H1 (cell line): ENCODE results near the gene PALM2AKAP2.

Experiments
- CBX8 ChIP-seq: fragments of 300-800, 300-1000 bp; sonication (generic); IDR thresholded peaks from 2 replicates; pipeline ENCODE4 v1.7.1; 2016; ENCODE audit warnings: low read depth, low read length, borderline replicate concordance
- EZH2 ChIP-seq: fragments of 200-600 bp; sonication (generic); IDR thresholded peaks from 2 replicates; pipeline ENCODE4 v1.7.1; 2012; ENCODE audit warnings: low read depth, mild to moderate bottlenecking, moderate library complexity, low read length, inconsistent platforms; ENCODE audit not compliant: severe bottlenecking
- HDAC6 ChIP-seq: IDR thresholded peaks from one replicate; pipeline ENCODE4 v1.7.1; 2012; ENCODE audit warnings: low read depth, mild to moderate bottlenecking, inconsistent platforms, low read length, moderate library complexity
- KDM5A ChIP-seq: fragments of 200-600 bp; IDR thresholded peaks from 2 replicates; pipeline ENCODE4 v1.7.1; 2012; ENCODE audit warnings: mild to moderate bottlenecking, low read length, inconsistent platforms, mixed read lengths
- POLR2AphosphoS5 ChIP-seq: IDR thresholded peaks from 2 replicates; pipeline ENCODE4 v1.6.1; 2011; ENCODE audit warnings: low read depth, low read length
- TAF1 ChIP-seq: IDR thresholded peaks from 2 replicates; pipeline ENCODE4 v1.6.1; 2011; ENCODE audit warnings: mild to moderate bottlenecking, low read depth, low read length
- TF ChIP-seq, protein P1 (sequence below), 3 experiments: IDR thresholded peaks; 1 replicate in 2 of 3; 2 replicates in 1 of 3; pipeline versions ENCODE4 v1.5.1 to v1.6.1; 2011; ENCODE audit warnings: low read length in 3 of 3, mild to moderate bottlenecking in 3 of 3, inconsistent platforms in 2 of 3, low read depth in 1 of 3, moderate library complexity in 1 of 3; ENCODE audit not compliant: insufficient read depth in 1 of 3; ENCODE audit errors: control extremely low read depth in 1 of 3

DNA sequence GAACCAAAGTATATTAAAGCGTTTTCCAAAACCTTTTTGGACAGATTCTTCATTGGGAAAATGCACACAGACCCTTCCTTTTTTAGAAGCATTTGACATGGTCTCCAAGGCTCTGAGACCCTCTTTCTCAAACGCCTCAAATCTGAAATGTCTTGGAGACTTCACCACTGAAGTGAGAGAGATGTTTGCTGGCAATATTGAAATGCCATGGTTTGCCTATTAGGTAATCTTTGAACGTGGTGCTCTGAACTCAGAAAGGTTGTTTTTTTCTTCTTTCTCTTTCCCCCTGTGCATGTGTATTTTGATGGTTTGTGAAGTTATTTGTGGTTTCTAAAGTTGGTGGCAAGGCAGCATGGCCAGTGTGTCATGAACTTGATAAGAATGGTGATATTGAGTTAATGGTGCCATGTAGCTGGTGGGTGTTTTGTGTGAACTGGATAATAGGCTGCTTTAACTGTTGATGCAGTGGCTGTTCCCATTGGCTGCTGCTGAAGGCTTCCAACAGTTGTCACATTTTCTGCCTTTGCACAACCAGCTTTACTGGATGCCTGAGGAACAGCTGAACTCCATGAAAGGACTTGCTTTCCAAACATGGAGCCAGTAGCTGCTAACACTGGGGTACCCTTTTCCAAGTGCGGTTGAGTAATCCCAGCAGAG is 1.7 kb downstream of the PALM2AKAP2 start:
- TF ChIP-seq CBX8 (no peak), POLR2AphosphoS5 (no peak), TAF1 (no peak), EZH2 (no peak), HDAC6 (no peak), KDM5A (no peak)
- TF ChIP-seq, protein P1, sequence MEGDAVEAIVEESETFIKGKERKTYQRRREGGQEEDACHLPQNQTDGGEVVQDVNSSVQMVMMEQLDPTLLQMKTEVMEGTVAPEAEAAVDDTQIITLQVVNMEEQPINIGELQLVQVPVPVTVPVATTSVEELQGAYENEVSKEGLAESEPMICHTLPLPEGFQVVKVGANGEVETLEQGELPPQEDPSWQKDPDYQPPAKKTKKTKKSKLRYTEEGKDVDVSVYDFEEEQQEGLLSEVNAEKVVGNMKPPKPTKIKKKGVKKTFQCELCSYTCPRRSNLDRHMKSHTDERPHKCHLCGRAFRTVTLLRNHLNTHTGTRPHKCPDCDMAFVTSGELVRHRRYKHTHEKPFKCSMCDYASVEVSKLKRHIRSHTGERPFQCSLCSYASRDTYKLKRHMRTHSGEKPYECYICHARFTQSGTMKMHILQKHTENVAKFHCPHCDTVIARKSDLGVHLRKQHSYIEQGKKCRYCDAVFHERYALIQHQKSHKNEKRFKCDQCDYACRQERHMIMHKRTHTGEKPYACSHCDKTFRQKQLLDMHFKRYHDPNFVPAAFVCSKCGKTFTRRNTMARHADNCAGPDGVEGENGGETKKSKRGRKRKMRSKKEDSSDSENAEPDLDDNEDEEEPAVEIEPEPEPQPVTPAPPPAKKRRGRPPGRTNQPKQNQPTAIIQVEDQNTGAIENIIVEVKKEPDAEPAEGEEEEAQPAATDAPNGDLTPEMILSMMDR (IDR thresholded peaks at IDR 0.05; ENCODE audit: control extremely low read depth in 1 of 3, insufficient read depth in 1 of 3, low read depth in 1 of 3, low read length in 3 of 3): no peak
